Measurements from ENCODE around the gene ARHGEF4. TPM values are rescaled to one million over a fixed set of nuclear protein-coding genes. Genes with fewer than 3 reads are reported as not detected.

The ARHGEF4 gene
- total RNA-seq, 1 experiment from 2014 or later, result 20.0 TPM

- Histone ChIP-seq H3K4me3 (no peak overlapping the region), H3F3A (ENCODE audit: insufficient read depth, low read depth) (no peaks in the 10 kb centered on the region), H3K79me2 (ENCODE audit: low read depth) (no peaks in the 10 kb centered on the region), H3K36me3 (ENCODE audit: low read depth) (no peaks in the 10 kb centered on the region), H3K4me2 (no peak overlapping the region), H3K9me3 (ENCODE audit: insufficient read depth, low read depth) (no peaks in the 10 kb centered on the region), H3K27ac (no peak overlapping the region), H3K9me2 (ENCODE audit: insufficient read depth) (no peaks in the 10 kb centered on the region), H3K27me3 (ENCODE audit: insufficient read depth, low read depth) (no peaks in the 10 kb centered on the region), H3K4me1 (replicated peaks; ENCODE audit: insufficient read depth) (no peaks in the 10 kb centered on the region), H4K20me1 (ENCODE audit: insufficient read depth) (0 out of 2 replicates have a peak, but pooled peaks cover 3% of the 10 kb centered on the region), H2AFZ (no peak overlapping the region)
- CTCF ChIA-PET, result no interaction called here
- POLR2A ChIA-PET (ENCODE audit: unreplicated experiment), result no interaction called here
- no peak for TF ChIP-seq CTCF (conservative IDR thresholded peaks at IDR 0.05)
- no peak for TF ChIP-seq EZH2 (IDR thresholded peaks at IDR 0.05; ENCODE audit: low read depth)
- DNase-seq, result no peak
- intact Hi-C loops (cut with micrococcal nuclease; ENCODE audit: unreplicated experiment), result no loop called here
- BruUV-seq (replicated peaks), result no TSS peak
Observed at GRCh38 chr2:130850788-130851623, 14.3 kb downstream of the ARHGEF4 start.

- Histone ChIP-seq H2AFZ (no peak overlapping the region), H4K20me1 (ENCODE audit: insufficient read depth) (0 out of 2 replicates have a peak, but pooled peaks cover 3% of the 10 kb centered on the region), H3K9me3 (ENCODE audit: insufficient read depth, low read depth) (no peaks in the 10 kb centered on the region), H3K4me2 (no peak overlapping the region), H3K4me1 (replicated peaks; ENCODE audit: insufficient read depth) (no peaks in the 10 kb centered on the region), H3K4me3 (no peak overlapping the region), H3K27ac (no peak overlapping the region), H3K36me3 (ENCODE audit: low read depth) (no peaks in the 10 kb centered on the region), H3K79me2 (ENCODE audit: low read depth) (no peaks in the 10 kb centered on the region), H3K9me2 (ENCODE audit: insufficient read depth) (no peaks in the 10 kb centered on the region), H3F3A (ENCODE audit: insufficient read depth, low read depth) (no peaks in the 10 kb centered on the region), H3K27me3 (ENCODE audit: insufficient read depth, low read depth) (no peaks in the 10 kb centered on the region)
- BruUV-seq (replicated peaks), result no TSS peak
- CTCF ChIA-PET, result no interaction called here
- POLR2A ChIA-PET (ENCODE audit: unreplicated experiment), result no interaction called here
- intact Hi-C loops (cut with micrococcal nuclease; ENCODE audit: unreplicated experiment), result no loop called here
- TF ChIP-seq EZH2 (IDR thresholded peaks at IDR 0.05; ENCODE audit: low read depth) (no peak), CTCF (conservative IDR thresholded peaks at IDR 0.05) (no peak)
- no peak for DNase-seq
Observed at GRCh38 chr2:130851624-130852382, 15.1 kb downstream of the ARHGEF4 start.

- BruUV-seq (replicated peaks), result no TSS peak
- Histone ChIP-seq H3K4me2 (no peak overlapping the region), H3K9me3 (ENCODE audit: insufficient read depth, low read depth) (no peaks in the 10 kb centered on the region), H2AFZ (no peak overlapping the region), H3K9me2 (ENCODE audit: insufficient read depth) (no peaks in the 10 kb centered on the region), H4K20me1 (ENCODE audit: insufficient read depth) (0 out of 2 replicates have a peak, but pooled peaks cover 3% of the 10 kb centered on the region), H3K36me3 (ENCODE audit: low read depth) (no peaks in the 10 kb centered on the region), H3K27me3 (ENCODE audit: insufficient read depth, low read depth) (no peaks in the 10 kb centered on the region), H3K27ac (no peak overlapping the region), H3K4me3 (no peak overlapping the region), H3F3A (ENCODE audit: insufficient read depth, low read depth) (no peaks in the 10 kb centered on the region), H3K4me1 (replicated peaks; ENCODE audit: insufficient read depth) (no peaks in the 10 kb centered on the region), H3K79me2 (ENCODE audit: low read depth) (no peaks in the 10 kb centered on the region)
- CTCF ChIA-PET, result no interaction called here
- no peak for TF ChIP-seq CTCF (conservative IDR thresholded peaks at IDR 0.05)
- TF ChIP-seq EZH2 (IDR thresholded peaks at IDR 0.05; ENCODE audit: low read depth), result no peak
- intact Hi-C loops (cut with micrococcal nuclease; ENCODE audit: unreplicated experiment), result no loop called here
- no peak for DNase-seq
- POLR2A ChIA-PET (ENCODE audit: unreplicated experiment), result no interaction called here
Observed at GRCh38 chr2:130852521-130853115, 15.9 kb downstream of the ARHGEF4 start.
